Measurements from ENCODE around the gene C1orf167.

DNA sequence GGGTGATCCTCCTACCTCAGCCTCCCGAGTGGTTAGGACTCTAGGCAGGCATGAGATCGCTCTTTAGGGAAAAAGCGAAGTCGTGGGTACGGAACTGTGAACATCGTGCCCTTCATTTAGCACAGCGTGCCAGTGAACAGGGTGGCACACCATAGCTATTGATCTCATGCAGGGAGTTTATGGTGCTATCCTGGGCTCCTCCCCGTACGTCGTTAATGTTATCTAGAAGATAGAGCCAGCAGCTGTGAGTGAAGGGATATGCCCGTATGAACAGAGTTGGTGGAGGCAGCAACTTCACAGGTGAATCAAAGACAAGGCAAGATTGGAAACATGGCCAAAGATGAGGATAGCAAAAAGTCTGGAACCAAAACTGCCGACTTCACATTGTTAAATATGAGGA is 55.2 kb downstream of the C1orf167 start:
- TF ChIP-seq NFIC (IDR thresholded peaks at IDR 0.05; ENCODE audit: low read depth, low read length) (no peak), ZNF274 (IDR thresholded peaks at IDR 0.05; ENCODE audit: insufficient read depth, insufficient read length) (no peak), CEBPB (IDR thresholded peaks at IDR 0.05; ENCODE audit: borderline replicate concordance in 1 of 2, low read depth in 2 of 2, low read length in 2 of 2) (no peak), EGR1 (IDR thresholded peaks at IDR 0.05; ENCODE audit: borderline replicate concordance in 1 of 2, low read depth in 2 of 2, low read length in 2 of 2) (no peak), BCL11A (IDR thresholded peaks at IDR 0.05; ENCODE audit: low read depth, low read length) (no peak), POLR2AphosphoS5 (IDR thresholded peaks at IDR 0.05; ENCODE audit: low read length) (no peak), RB1 (IDR thresholded peaks at IDR 0.05; ENCODE audit: borderline replicate concordance) (no peak), EZH2 (IDR thresholded peaks at IDR 0.05; ENCODE audit: borderline replicate concordance, control insufficient read depth, low read depth, low read length) (no peak), HDAC6 (IDR thresholded peaks at IDR 0.05; ENCODE audit: unreplicated experiment) (no peak), ESRRA (IDR thresholded peaks at IDR 0.05; ENCODE audit: low read length) (no peak), TCF7 (IDR thresholded peaks at IDR 0.05; ENCODE audit: borderline replicate concordance) (no peak)
- TF ChIP-seq, protein P1, sequence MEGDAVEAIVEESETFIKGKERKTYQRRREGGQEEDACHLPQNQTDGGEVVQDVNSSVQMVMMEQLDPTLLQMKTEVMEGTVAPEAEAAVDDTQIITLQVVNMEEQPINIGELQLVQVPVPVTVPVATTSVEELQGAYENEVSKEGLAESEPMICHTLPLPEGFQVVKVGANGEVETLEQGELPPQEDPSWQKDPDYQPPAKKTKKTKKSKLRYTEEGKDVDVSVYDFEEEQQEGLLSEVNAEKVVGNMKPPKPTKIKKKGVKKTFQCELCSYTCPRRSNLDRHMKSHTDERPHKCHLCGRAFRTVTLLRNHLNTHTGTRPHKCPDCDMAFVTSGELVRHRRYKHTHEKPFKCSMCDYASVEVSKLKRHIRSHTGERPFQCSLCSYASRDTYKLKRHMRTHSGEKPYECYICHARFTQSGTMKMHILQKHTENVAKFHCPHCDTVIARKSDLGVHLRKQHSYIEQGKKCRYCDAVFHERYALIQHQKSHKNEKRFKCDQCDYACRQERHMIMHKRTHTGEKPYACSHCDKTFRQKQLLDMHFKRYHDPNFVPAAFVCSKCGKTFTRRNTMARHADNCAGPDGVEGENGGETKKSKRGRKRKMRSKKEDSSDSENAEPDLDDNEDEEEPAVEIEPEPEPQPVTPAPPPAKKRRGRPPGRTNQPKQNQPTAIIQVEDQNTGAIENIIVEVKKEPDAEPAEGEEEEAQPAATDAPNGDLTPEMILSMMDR (IDR thresholded peaks at IDR 0.05 in 2 of 3, conservative IDR thresholded peaks at IDR 0.05 in 1 of 3; ENCODE audit: control insufficient read depth in 2 of 3, extremely low read depth in 1 of 3, insufficient read depth in 1 of 3, low read depth in 3 of 3, low read length in 3 of 3), result no peak
- TF ChIP-seq, protein P2, sequence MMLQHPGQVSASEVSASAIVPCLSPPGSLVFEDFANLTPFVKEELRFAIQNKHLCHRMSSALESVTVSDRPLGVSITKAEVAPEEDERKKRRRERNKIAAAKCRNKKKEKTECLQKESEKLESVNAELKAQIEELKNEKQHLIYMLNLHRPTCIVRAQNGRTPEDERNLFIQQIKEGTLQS (IDR thresholded peaks at IDR 0.05; ENCODE audit: borderline replicate concordance, extremely low read depth, low read depth, low read length), result no peak
- TF ChIP-seq, protein P3, sequence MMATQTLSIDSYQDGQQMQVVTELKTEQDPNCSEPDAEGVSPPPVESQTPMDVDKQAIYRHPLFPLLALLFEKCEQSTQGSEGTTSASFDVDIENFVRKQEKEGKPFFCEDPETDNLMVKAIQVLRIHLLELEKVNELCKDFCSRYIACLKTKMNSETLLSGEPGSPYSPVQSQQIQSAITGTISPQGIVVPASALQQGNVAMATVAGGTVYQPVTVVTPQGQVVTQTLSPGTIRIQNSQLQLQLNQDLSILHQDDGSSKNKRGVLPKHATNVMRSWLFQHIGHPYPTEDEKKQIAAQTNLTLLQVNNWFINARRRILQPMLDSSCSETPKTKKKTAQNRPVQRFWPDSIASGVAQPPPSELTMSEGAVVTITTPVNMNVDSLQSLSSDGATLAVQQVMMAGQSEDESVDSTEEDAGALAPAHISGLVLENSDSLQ (IDR thresholded peaks at IDR 0.05), result no peak
